Measurements from ENCODE around the gene C6orf15.
A peak's percentile ranks its signal among the peaks of the same experiment; 100 is the strongest.

C6orf15 gene

GRCh38 chr6:31087494-31088089, 24.8 kb downstream of the C6orf15 start:
- H3K9ac ChIP-seq (ENCODE audit: low read depth, low read length, poor library complexity, severe bottlenecking), result no peak overlapping the region
- no peaks in the 10 kb centered on the region for H3K9me2 ChIP-seq (replicated peaks; ENCODE audit: low read depth, low read length)
- no peaks in the 10 kb centered on the region for H3K36me3 ChIP-seq (ENCODE audit: insufficient read depth, low read length)
- H3K4me2 ChIP-seq (ENCODE audit: low read depth, low read length, poor library complexity, severe bottlenecking), result peak overlapping the region; percentile 3
- H3K4me1 ChIP-seq (ENCODE audit: insufficient read depth, low read length, poor library complexity, severe bottlenecking), result peaks cover 10% of the 10 kb centered on the region
- H3F3A ChIP-seq (ENCODE audit: low read depth), result no peaks in the 10 kb centered on the region
- no peaks in the 10 kb centered on the region for H3K27me3 ChIP-seq (ENCODE audit: insufficient read depth, low read length, poor library complexity, severe bottlenecking)
- no peak overlapping the region for H3K4me3 ChIP-seq (ENCODE audit: low read length, poor library complexity, severe bottlenecking)
- H4K20me1 ChIP-seq (ENCODE audit: insufficient read depth, low read length, poor library complexity, severe bottlenecking), result no peaks in the 10 kb centered on the region
- no peak overlapping the region for H2AFZ ChIP-seq (ENCODE audit: low read length)
- TF ChIP-seq, protein P1, sequence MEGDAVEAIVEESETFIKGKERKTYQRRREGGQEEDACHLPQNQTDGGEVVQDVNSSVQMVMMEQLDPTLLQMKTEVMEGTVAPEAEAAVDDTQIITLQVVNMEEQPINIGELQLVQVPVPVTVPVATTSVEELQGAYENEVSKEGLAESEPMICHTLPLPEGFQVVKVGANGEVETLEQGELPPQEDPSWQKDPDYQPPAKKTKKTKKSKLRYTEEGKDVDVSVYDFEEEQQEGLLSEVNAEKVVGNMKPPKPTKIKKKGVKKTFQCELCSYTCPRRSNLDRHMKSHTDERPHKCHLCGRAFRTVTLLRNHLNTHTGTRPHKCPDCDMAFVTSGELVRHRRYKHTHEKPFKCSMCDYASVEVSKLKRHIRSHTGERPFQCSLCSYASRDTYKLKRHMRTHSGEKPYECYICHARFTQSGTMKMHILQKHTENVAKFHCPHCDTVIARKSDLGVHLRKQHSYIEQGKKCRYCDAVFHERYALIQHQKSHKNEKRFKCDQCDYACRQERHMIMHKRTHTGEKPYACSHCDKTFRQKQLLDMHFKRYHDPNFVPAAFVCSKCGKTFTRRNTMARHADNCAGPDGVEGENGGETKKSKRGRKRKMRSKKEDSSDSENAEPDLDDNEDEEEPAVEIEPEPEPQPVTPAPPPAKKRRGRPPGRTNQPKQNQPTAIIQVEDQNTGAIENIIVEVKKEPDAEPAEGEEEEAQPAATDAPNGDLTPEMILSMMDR (conservative IDR thresholded peaks at IDR 0.05; ENCODE audit: low read length), result peak; percentile 75
- TF ChIP-seq EZH2phosphoT487 (IDR thresholded peaks at IDR 0.05; ENCODE audit: borderline replicate concordance), result no peak
- H3K9me3 ChIP-seq (ENCODE audit: insufficient read depth, low read depth, low read length), result no peaks in the 10 kb centered on the region
- H3K79me2 ChIP-seq (ENCODE audit: insufficient read depth, low read length), result no peaks in the 10 kb centered on the region

- TF ChIP-seq, protein P1 (conservative IDR thresholded peaks at IDR 0.05; ENCODE audit: low read length), result no peak
- no peak for TF ChIP-seq EZH2phosphoT487 (IDR thresholded peaks at IDR 0.05; ENCODE audit: borderline replicate concordance)
- Histone ChIP-seq H3F3A (ENCODE audit: low read depth) (no peaks in the 10 kb centered on the region), H3K36me3 (ENCODE audit: insufficient read depth, low read length) (no peaks in the 10 kb centered on the region), H3K27me3 (ENCODE audit: insufficient read depth, low read length, poor library complexity, severe bottlenecking) (no peaks in the 10 kb centered on the region), H3K9me2 (replicated peaks; ENCODE audit: low read depth, low read length) (no peaks in the 10 kb centered on the region), H3K4me2 (ENCODE audit: low read depth, low read length, poor library complexity, severe bottlenecking) (peak overlapping the region; percentile 3), H3K4me3 (ENCODE audit: low read length, poor library complexity, severe bottlenecking) (no peak overlapping the region), H3K9me3 (ENCODE audit: insufficient read depth, low read depth, low read length) (no peaks in the 10 kb centered on the region), H3K79me2 (ENCODE audit: insufficient read depth, low read length) (no peaks in the 10 kb centered on the region), H3K9ac (ENCODE audit: low read depth, low read length, poor library complexity, severe bottlenecking) (no peak overlapping the region), H2AFZ (ENCODE audit: low read length) (no peak overlapping the region), H4K20me1 (ENCODE audit: insufficient read depth, low read length, poor library complexity, severe bottlenecking) (no peaks in the 10 kb centered on the region), H3K4me1 (ENCODE audit: insufficient read depth, low read length, poor library complexity, severe bottlenecking) (peaks cover 10% of the 10 kb centered on the region)
Observed at GRCh38 chr6:31086788-31087440, 25.5 kb downstream of the C6orf15 start.

- H3K9ac ChIP-seq (ENCODE audit: low read depth, low read length, poor library complexity, severe bottlenecking), result no peak overlapping the region
- H3K4me3 ChIP-seq (ENCODE audit: low read length, poor library complexity, severe bottlenecking), result no peak overlapping the region
- TF ChIP-seq EZH2phosphoT487 (IDR thresholded peaks at IDR 0.05; ENCODE audit: borderline replicate concordance), result no peak
- TF ChIP-seq, protein P1 (conservative IDR thresholded peaks at IDR 0.05; ENCODE audit: low read length), result peak; percentile 53
- H3F3A ChIP-seq (ENCODE audit: low read depth), result no peaks in the 10 kb centered on the region
- H3K36me3 ChIP-seq (ENCODE audit: insufficient read depth, low read length), result no peaks in the 10 kb centered on the region
- peaks cover 14% of the 10 kb centered on the region for H3K4me1 ChIP-seq (ENCODE audit: insufficient read depth, low read length, poor library complexity, severe bottlenecking)
- no peaks in the 10 kb centered on the region for H4K20me1 ChIP-seq (ENCODE audit: insufficient read depth, low read length, poor library complexity, severe bottlenecking)
- H3K9me3 ChIP-seq (ENCODE audit: insufficient read depth, low read depth, low read length), result no peaks in the 10 kb centered on the region
- H2AFZ ChIP-seq (ENCODE audit: low read length), result no peak overlapping the region
- H3K9me2 ChIP-seq (replicated peaks; ENCODE audit: low read depth, low read length), result no peaks in the 10 kb centered on the region
- H3K79me2 ChIP-seq (ENCODE audit: insufficient read depth, low read length), result no peaks in the 10 kb centered on the region
- H3K27me3 ChIP-seq (ENCODE audit: insufficient read depth, low read length, poor library complexity, severe bottlenecking), result no peaks in the 10 kb centered on the region
- H3K4me2 ChIP-seq (ENCODE audit: low read depth, low read length, poor library complexity, severe bottlenecking), result no peak overlapping the region
Observed at GRCh38 chr6:31083742-31084354, 28.5 kb downstream of the C6orf15 start.
